GM12892 (cell line): ENCODE measurements around the gene LGI1.

Experiments used
- DNase-seq: peaks from one replicate; pipeline ENCODE4 v3.0.0; 2011; ENCODE audit not compliant: insufficient read length
- FAIRE-seq: peaks from 2 replicates; lab custom pipeline; 2011; peaks lifted over from hg19 to GRCh38; lab: Jason Lieb, UNC
- POLR2A ChIP-seq: IDR thresholded peaks from 2 replicates; pipeline ENCODE4 v1.6.1; 2011; ENCODE audit warnings: low read depth, low read length, control low read depth
- POLR2AphosphoS5 ChIP-seq: IDR thresholded peaks from 2 replicates; pipeline ENCODE4 v1.6.1; 2011; ENCODE audit warnings: low read depth, low read length, control low read depth
- TAF1 ChIP-seq: IDR thresholded peaks from 2 replicates; pipeline ENCODE4 v1.6.1; 2011; ENCODE audit warnings: low read depth, mild to moderate bottlenecking, control low read depth, low read length, borderline replicate concordance

LGI1 gene

DNA sequence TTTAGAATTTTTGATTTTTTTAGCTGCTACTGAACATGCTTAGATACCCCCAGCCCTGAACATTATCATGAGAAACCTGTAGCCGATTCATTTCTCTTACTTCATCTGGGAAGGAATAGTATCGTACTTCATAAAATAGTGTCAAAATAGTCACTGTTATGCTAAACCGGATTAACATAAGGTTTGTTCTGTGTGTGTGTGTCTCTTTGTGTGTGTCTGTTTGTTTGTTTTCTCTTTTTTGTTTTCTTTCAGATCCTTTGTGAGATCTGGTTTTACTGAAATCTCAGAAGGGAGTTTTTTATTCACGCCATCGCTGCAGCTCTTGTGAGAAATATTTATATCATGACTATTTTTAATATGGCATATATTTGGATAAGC is 761 bp downstream of the LGI1 start:
- DNase-seq (no peak), FAIRE-seq (no peak)
- TF ChIP-seq POLR2A: no peak
- no peak for TF ChIP-seq TAF1
- TF ChIP-seq POLR2AphosphoS5: no peak

- DNase-seq: no peak
- no peak for FAIRE-seq
- TF ChIP-seq TAF1 (no peak), POLR2A (no peak), POLR2AphosphoS5 (no peak)
These were observed 1.2 kb downstream of the LGI1 start for GRCh38 chr10:93758891-93759410.

DNA sequence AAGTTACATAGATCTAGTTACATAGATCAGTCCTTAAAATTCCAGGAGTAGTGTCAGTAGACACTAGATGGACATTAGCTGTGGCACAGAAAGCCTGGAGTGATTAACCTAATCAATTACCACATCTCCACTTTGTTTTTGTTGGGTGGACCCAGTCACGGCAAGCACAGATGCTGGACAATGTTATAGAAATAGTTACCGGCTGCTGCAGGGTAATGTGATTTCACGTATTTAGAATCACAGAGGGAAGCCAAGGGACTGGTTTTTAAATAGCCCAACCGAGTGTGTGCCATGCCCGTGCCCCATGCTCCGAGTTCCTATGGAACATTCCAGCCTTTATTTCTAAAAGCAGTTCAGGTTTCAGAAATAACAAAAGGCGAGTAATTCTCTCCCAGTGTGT is 2.8 kb downstream of the LGI1 start:
- no peak for FAIRE-seq
- DNase-seq: no peak
- no peak for TF ChIP-seq POLR2AphosphoS5
- no peak for TF ChIP-seq TAF1
- TF ChIP-seq POLR2A: no peak

GRCh38 chr10:93762979-93763391 is 5.2 kb downstream of the LGI1 start:
- no peak for DNase-seq
- TF ChIP-seq TAF1 (no peak), POLR2AphosphoS5 (no peak), POLR2A (no peak)
- no peak for FAIRE-seq

- TF ChIP-seq POLR2AphosphoS5 (no peak), POLR2A (no peak), TAF1 (no peak)
These were observed 9.2 kb downstream of the LGI1 start for GRCh38 chr10:93766918-93767317.

GRCh38 chr10:93767724-93768399 is 10.1 kb downstream of the LGI1 start:
- TF ChIP-seq TAF1 (no peak), POLR2A (no peak), POLR2AphosphoS5 (no peak)
- FAIRE-seq (no peak), DNase-seq (no peak)

More at GRCh38 chr10:93766918-93767317, 9.2 kb downstream of the LGI1 start:
- DNase-seq: no peak
- FAIRE-seq: no peak

- FAIRE-seq (no peak), DNase-seq (no peak)
- TF ChIP-seq POLR2AphosphoS5: no peak
- no peak for TF ChIP-seq TAF1
- TF ChIP-seq POLR2A: no peak
These were observed 11.2 kb downstream of the LGI1 start for GRCh38 chr10:93768892-93769291.

DNA sequence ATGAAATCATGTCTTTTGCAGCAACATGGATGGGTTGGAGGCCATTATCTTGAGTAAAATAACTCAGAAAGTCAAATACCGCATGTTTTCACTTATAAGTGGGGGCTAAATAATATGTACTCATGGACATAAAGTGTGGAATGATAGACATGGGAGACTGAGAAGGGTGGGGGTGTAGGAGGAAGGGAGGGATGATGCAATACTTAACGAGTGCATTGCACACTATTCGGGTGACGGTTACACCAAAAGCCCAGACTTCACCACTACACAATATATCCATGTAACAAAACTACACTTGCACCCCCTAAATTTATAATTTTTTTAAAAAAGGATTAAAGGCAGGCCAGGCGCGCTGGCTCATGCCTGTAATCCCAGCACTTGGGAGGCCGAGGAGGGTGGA is 13.6 kb downstream of the LGI1 start:
- FAIRE-seq: no peak
- no peak for DNase-seq
- TF ChIP-seq POLR2AphosphoS5 (no peak), POLR2A (no peak), TAF1 (no peak)

- FAIRE-seq (no peak), DNase-seq (no peak)
- TF ChIP-seq POLR2AphosphoS5 (no peak), POLR2A (no peak), TAF1 (no peak)
These were observed 15.4 kb downstream of the LGI1 start for GRCh38 chr10:93773120-93773519.

GRCh38 chr10:93773705-93774104 is 16.0 kb downstream of the LGI1 start:
- DNase-seq (no peak), FAIRE-seq (no peak)
- no peak for TF ChIP-seq TAF1

DNA sequence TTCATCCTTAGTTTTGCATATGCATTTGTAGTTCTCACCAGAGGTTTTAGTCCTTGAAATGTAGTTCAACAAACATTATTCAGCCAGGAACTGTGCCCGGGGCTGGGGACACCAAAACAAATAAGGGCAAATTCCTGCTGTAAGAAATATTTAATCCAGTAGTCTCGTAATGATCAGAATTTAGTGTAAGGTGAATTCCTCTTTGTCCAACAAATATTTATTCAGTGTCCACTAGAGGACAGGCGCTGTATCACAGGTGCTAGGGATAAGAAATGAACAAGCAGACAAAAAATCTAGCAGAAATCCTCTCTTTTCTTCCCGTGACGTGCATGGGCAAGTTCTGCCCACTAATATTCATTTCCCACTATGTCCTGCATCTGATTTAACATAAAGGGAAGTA is 17.6 kb downstream of the LGI1 start:
- no peak for FAIRE-seq
- no peak for DNase-seq

GRCh38 chr10:93777092-93777491 is 19.4 kb downstream of the LGI1 start:
- no peak for FAIRE-seq
- TF ChIP-seq TAF1: no peak

More for the DNA sequence above, 17.6 kb downstream of the LGI1 start:
- TF ChIP-seq TAF1: no peak
- no peak for TF ChIP-seq POLR2AphosphoS5
- TF ChIP-seq POLR2A: no peak

GRCh38 chr10:93784059-93784458 is 26.3 kb downstream of the LGI1 start:
- TF ChIP-seq POLR2A (no peak), TAF1 (no peak), POLR2AphosphoS5 (no peak)
- no peak for DNase-seq
- no peak for FAIRE-seq

More at GRCh38 chr10:93777092-93777491, 19.4 kb downstream of the LGI1 start:
- no peak for DNase-seq
